Measurements from ENCODE around the gene DEPDC4.

- TF ChIP-seq EP300 (IDR thresholded peaks at IDR 0.05) (no peak), CTCF (IDR thresholded peaks at IDR 0.05) (no peak)
These were observed 32.7 kb downstream of the DEPDC4 start for GRCh38 chr12:100234166-100234565.

Measured in gastroesophageal sphincter (tissue), 3 donors.